Pericardium fibroblast (primary cell): ENCODE data around the gene ATRX. TPM values are rescaled to one million over a fixed set of nuclear protein-coding genes. Genes with fewer than 3 reads are reported as not detected.

Experiments used
- total RNA-seq: library from RNA; depleted of rRNA; stranded (reverse); fragments of >200 nt; gene quantifications from 2 replicates; pipeline ENCODE4 v1.2.3, GENCODE V29; 2015

Gene ATRX
- total RNA-seq: 51.6 and 68.4 TPM in 2 replicates

DNA sequence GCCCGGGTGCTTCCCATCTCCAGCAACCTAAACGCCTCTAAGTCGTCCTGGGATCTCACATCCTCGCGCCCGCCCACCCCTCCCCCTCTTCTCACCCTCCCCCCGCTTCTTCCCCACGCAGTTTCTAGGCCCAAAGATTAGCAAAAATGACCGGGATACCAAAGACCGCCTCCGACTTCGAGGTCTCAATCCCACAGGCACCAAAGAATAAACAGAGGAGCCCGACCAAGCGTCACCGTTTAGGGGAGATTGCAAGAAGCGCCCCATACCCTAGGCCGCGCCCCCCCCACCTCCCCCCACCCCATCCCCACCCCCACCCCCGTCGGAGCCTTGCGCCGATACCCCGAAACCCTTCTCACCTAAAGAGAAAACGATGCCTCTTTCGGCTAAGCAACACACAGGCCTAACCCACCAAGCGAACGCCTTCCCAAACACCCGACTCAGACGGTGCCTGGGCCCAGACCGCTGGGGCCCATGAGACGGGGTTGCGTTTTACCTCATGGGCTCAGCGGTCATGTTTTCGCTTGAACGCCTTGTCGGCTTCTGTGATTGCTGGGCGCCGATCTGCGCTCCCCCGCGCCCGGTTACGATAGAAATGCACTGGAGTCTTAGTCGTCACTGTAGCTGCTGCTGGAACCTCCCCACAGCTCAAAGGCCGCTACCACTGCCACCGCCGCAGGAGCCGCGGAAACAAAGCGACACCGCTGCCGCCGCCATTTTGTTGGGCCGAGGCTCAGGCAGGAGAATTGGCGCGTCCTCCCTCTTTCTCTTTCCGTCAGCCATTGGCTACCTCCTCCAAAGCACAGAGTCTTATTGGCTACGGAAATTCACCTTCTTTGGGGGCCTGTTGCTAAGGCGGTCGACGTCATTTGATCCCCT, at the start of gene ATRX:
TSS of gene ATRX (minus strand) at position 731 of the 879 bp plus-strand sequence. CDS start at position 516, 215 bp downstream.

Other genes starting within 250 kb of the ATRX start
- 35.5 and 43.3 TPM in 2 replicates for gene MAGT1, start 109.2 kb upstream of the ATRX start, total RNA-seq
- gene COX7B, start 113.3 kb upstream of the ATRX start, total RNA-seq: 217 and 273 TPM in 2 replicates
- gene ATP7A, start 124.5 kb upstream of the ATRX start, total RNA-seq: 5.3 and 6.2 TPM in 2 replicates
- gene PGAM4, start 183.4 kb upstream of the ATRX start, total RNA-seq: not detected in 2 replicates